Hindlimb muscle (tissue), 1 donor: ENCODE measurements around the gene KIF6. TPM values are rescaled to one million over a fixed set of nuclear protein-coding genes. Genes with fewer than 3 reads are reported as not detected.

Experiments
- DNase-seq: peaks from one replicate; pipeline ENCODE4 v3.0.0-alpha.2; 2013
- polyA plus RNA-seq: library from polyadenylated mRNA; unstranded; fragments of 120-200 nt; gene quantifications from one replicate; pipeline ENCODE4 v1.2.1, GENCODE V29; 2013; ENCODE audit not compliant: insufficient read length

KIF6 gene
- polyA plus RNA-seq, 1 donor, result 1.6 TPM

- no peak for DNase-seq
These were observed 61.0 kb downstream of the KIF6 start for GRCh38 chr6:39664173-39664572.

- DNase-seq, result no peak
These were observed 67.7 kb downstream of the KIF6 start for GRCh38 chr6:39657355-39658135.

- DNase-seq, result no peak
These were observed 71.1 kb downstream of the KIF6 start for GRCh38 chr6:39654121-39654520.

- DNase-seq, result no peak
These were observed 71.6 kb downstream of the KIF6 start for GRCh38 chr6:39653612-39654011.

DNA sequence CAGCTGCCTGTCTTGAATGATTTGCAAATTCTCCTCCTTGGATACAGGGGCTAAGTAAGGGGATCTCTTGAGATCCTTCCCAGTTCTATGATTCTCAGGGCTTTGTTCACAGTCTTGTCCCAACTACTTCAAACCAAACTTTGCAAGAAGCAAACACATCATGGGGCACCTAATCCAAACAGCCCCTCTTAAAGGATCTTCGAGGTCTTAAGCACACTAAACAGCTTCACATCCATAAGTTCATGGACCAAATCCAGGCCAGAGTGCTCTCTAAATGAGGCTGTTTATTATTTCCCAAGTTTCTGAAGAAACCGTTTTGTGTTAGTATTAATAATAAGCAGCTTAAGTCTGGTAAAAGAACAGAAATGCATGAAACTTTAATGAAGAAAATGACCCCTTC, 75.2 kb downstream of the KIF6 start:
- DNase-seq, result no peak

- DNase-seq, result no peak
These were observed 78.3 kb downstream of the KIF6 start for GRCh38 chr6:39646751-39647420.

DNA sequence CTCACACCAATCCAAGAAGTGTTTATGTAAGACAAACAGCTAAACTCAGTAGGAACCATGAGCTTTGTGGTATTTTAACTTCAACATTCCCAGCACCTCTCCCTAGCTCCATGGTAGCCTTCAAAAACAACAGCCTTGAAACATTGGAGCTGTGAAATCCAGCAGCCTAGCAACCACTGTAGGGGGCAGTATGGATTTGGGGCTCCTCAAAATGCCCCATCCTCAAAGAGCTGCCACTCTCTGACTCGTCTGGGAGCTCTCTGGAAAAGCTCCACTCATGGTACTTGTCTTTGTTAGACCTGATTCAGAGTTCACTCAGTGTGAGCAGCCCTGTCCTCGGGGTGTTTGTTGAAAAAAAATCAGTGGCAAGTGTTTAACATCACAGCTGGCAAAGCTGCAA, 82.9 kb downstream of the KIF6 start:
- DNase-seq, result no peak

DNA sequence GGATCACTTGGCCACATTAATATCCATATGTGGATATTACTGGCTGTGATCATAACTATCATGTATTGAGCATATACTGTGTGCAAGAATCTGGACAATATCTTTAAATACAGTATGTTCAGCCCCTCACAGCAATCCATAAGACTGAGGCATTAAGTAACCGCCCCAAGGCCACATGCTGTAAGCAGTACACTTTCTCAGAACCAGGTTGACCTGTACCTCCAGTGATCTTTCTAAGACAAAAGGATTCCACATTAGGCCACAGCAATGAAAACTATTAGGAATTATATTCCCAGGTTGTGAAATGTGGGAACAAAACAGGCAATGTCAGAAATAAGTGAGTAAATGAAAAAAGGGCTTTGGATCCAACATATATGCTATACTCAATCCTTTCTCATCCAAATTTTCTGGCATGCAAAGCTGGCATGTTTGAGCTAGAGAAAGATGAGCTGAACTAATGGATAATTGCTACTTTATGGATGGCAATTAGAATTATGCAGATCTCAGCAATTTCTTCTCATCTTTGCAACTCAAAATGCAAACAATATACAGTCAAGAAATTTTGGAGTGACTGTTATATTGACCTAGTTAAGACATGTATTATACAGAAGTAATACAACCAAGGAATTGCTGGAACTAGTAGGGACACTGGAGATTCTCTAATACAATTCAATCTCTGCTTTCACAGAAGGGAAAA, 86.9 kb downstream of the KIF6 start:
- DNase-seq, result no peak

DNA sequence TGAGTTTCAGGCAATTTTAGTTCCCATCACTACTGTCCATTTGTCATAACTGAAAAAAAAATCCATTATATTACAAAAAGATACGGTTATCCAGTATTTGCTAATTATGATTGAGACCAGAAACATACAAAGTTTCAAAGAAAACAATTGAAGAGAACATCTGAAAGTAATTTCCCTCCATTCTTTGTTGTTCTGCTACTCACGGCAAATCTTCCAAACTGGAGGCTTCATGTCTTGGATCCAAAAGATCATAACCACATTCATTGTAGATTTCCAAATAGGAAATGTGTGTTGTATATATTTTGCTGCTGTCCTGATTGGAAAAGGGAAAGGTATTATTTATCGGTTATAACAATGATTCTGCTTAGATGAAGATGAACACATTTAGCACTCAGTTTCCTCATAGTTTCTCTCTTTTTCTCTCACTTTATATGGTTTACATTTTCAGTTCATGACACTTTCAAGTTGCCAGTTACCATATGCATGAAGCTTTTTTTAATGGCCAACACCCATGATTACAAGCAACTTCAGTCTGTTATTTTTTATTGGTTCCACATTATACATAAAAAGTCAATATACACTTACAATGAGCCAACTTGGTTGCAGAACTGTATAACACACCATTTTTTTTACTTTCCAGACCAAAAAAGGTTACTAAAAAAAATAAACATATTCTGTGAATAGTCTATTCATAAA, 90.4 kb downstream of the KIF6 start:
- DNase-seq, result no peak

DNA sequence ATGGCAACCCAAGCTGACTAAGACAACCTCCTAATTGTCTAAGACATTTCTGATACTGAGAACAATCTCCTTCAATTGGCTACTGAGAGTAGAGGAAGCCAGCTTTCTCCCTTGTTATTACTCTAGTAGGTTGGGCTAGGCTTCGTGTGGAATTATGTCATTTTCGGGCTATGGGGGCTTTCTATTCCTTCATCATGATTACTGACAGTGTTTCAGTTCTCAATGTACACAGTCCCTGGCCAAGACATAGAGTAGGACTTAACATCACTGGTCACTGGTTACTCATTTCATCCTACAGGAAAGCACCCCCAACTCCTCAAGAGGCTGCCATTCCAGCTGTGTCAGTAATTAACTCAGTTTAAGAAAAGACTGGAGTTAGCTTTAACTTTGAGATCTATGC, 100.0 kb downstream of the KIF6 start:
- DNase-seq, result no peak

- DNase-seq, result no peak
These were observed 101.5 kb downstream of the KIF6 start for GRCh38 chr6:39623750-39624149.

- DNase-seq, result no peak
These were observed 107.7 kb downstream of the KIF6 start for GRCh38 chr6:39617520-39617919.

DNA sequence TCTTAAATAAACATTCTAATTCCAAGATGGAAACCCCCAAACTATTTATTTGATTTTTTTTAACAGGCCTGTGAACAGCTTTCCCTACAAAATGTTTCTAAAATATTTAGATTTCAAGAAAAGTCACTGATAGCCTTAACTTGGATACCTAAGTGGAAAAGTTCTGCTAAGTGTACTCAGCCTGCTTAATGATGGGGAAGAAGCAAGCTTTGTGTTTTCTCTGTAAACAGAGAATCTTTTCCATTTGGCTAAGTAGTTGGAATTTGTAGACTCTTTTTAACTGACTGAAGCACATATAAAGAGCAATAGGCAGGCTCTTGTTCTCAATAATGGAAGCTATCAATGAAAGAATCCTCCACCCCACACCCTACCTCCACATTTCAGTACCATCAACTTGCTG, 108.2 kb downstream of the KIF6 start:
- DNase-seq, result no peak

DNA sequence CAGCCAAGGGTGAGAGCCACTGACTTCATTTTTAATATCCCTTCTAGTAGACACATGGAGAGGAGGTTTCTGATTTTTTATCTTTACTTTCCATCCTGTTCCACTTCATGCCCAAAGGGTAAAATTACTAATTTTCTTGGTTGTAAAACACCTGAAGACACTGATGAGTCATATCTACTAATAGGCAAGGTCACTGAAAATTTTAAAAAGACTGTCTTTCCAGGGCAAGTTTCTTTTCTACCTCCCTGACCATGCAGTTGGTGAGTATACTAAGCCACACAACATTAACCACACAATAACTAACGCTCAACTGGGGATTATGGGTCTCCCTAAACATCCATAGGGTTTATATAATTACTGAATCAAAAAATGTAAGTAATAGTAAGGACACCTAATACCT, 109.6 kb downstream of the KIF6 start:
- no peak for DNase-seq

DNA sequence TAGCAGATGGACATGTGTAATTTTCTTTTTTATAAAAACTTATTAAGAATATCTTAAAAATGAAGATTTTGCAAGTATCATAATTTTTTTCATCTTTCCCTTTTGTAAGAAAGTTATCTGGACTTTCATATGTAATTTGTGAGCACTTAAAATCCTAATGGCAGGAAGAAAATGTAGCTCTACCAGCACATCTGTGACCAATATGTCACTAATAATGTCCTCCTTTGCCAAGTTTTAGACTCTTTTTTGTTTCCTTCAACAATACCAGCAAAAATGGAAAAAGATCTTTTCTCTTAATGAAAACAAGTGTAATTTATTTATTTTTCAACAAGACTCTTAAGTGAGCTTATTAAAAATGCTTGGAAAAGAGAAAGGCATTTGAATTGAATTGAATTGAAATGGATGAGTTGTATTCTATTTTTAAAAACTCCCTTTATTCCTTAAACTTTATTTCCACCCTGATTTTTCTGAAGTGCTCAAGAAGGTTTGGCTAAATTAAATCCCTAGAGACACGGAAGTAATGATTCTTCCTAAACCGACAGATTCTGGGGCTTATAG, 110.7 kb downstream of the KIF6 start:
- no peak for DNase-seq

DNA sequence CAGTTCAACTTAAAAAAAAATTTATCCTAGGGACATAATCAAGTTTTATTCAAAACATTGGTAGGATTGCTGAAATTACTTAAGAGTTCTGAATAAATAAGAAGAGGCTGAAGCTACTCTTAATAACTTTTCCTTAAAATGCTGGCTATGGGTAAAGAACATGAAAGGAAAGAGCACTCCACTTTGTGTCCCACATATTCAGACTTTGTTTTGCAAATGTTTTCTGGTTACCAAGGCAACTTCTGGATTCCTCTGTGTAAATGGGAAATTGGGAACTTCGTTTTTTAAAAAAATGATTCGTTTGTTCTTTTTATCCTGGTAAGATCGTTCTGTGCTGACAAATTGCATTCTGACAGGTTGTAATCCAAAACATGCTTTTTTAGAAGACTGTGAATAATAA, 115.0 kb downstream of the KIF6 start:
- DNase-seq, result peak; percentile 85

DNA sequence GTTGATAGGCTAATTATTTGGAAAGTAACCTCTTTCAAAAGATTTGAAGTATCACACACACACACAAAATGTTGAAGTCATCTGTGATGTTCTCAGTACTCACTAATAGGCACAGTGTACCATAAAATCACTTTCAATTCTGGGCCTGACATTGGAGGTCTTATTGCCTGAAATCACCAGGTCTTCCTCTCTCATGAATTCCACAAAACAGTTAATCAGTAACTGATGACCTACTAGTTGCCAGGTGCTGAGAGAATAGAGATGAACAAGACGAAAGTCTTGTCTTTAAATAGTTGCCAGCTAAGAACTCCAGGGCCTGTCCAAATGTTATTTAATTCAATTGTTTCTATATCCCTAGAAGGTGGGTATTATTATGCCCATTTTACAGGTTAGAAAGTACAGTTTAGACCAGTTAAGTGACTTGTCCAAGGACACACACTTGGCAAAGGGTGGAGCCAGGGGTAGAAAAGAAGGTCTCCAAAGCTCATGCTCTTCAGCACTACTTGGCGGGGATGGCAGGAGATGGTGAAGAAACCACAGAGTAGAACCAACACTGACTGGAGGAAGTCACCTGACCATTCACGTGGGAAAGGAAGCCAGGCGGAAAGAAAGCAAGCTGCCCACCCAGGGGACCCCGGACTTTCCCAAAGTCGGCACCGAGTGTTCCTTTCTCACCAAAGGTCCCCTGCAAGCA, 116.4 kb downstream of the KIF6 start:
- no peak for DNase-seq

GRCh38 chr6:39602601-39603519, 122.3 kb downstream of the KIF6 start:
- no peak for DNase-seq

GRCh38 chr6:39599973-39600372, 125.2 kb downstream of the KIF6 start:
- no peak for DNase-seq

GRCh38 chr6:39599341-39599740, 125.9 kb downstream of the KIF6 start:
- no peak for DNase-seq

DNA sequence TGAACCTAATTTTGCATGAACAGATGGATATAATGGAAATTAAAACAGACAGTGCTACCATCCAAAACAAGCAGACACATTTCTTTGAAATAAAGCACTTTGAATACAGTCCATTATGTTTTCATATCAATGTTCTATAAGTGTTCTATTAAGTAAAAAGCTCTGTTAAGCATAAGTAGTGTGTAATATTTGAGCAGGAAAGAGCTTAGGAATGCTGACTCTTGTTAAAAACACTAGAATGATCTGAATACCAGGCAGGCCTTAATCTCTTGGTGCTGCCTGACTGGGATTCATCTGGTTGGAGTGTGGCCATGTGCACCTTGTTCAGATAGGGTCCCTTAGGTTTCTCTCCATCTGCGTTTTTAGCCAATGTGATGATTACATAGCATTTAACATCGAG, 130.9 kb downstream of the KIF6 start:
- DNase-seq, result no peak
